IPS DF 19.7 (cell line): Measurements from ENCODE around the gene ZNF391.
"Not testable (repeated sequence)": the region's sequence is repeated elsewhere in the genome, so short reads cannot be mapped to it uniquely, and the experiment has no call there.

Source experiments
- DNase-seq: peaks from one replicate; pipeline ENCODE4 v3.0.0-alpha.2; 2013; ENCODE audit warnings: low read depth, low spot score

The ZNF391 gene

GRCh38 chr6:27388293-27389197 lies at the start of gene ZNF391:
TSS of gene ZNF391 (plus strand) at chr6:27388759. CDS start at chr6:27400371, 11,612 bp downstream.
- DNase-seq: peak; percentile 86

DNA sequence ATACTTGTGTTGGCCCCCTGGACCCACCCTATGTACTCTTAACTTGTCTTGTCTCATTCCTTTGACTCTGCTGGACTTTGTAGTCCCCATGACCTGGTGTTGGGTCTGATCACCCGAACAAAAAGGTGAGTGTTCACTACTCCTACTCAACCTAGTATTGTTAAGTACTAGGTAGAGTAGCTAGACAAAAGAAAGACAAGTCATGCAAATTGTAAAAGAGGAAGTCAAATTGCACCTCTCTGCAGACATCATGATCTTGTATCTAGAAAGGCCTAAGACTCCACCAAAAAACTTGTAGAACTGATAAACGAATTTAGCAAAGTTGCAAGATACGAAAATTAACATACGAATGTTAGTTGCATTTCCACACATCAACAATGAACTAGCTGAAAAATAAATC lies 35.7 kb upstream of the ZNF391 start:
- DNase-seq: no peak

- DNase-seq: no peak
Observed at GRCh38 chr6:27358786-27359185, 29.8 kb upstream of the ZNF391 start.

DNA sequence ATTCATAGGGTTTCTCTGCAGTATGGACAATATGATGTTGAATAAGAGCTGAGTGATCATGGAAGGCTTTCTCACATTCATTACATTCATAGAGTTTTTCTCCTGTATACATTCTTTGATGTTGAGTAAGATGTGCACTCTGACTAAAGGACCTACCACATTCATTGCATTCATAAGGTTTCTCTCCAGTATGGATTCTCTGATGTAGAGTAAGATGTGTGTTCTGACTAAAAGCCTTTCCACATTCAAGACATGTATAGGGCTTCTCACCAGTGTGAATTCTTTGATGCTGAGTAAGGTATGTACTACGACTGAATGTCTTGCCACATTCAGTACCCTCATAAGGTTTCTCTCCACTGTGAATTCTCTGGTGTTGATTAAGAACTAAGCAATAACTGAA lies 29.3 kb upstream of the ZNF391 start:
- no peak for DNase-seq

GRCh38 chr6:27368202-27368601 lies 20.4 kb upstream of the ZNF391 start:
- DNase-seq: no peak

GRCh38 chr6:27370391-27370790 lies 18.2 kb upstream of the ZNF391 start:
- no peak for DNase-seq

DNA sequence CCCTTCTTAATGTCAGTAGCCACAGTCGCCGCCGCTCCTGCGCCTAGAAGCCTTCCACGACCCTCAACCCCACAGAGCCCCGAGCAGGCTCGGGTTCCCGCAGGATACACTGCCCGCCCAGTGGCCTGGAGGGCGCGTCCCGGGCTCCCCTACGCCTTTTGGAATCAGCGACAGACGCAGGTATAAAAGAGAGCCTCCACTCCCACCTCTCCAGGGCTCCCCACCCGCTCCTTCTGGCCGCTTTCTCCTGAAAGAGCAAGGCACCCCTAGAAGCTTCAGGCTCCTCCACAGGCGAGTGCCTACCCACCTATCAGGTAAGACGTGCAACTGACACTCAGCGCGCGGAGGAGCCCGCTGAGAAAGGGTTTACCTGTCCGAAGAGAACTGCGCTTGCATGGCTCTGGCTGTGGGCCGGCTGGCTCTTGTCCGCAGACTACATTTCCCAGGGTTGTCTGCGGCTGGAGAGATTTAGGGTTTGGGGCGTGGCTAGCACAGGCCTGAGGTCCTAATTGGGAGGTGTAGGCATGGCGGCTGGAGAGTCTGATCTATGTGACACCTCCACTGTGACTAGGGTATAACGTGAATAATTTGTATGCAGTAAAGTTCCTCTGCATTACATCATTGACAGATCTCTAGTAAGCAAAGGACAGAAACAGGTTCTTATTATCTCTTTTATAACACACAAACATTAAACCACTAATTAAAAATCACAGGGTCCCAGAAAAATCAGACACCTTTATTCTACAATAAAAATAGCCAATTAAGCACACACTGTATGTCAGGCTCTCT lies 13.5 kb upstream of the ZNF391 start:
- DNase-seq: peak; percentile 80

- no peak for DNase-seq
Observed at GRCh38 chr6:27375613-27376079, 12.9 kb upstream of the ZNF391 start.

DNA sequence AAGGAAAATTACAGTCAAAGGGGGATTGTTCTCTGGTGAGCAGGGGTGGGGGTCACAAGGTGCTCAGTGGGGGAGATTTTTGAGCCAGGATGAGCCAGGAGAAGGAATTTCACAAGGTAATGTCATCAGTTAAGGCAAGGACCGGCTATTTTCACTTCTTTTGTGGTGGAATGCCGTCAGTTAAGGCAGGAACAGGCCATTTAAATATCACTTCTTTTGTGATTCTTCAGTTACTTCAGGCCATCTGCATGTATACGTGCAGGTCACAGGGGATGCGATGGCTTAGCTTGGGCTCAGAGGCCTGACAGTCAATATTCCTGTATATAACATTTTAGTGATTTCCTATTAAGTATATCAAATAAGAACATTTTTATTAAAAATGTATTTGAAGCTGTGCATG lies 10.2 kb upstream of the ZNF391 start:
- not testable (repeated sequence) for DNase-seq

DNA sequence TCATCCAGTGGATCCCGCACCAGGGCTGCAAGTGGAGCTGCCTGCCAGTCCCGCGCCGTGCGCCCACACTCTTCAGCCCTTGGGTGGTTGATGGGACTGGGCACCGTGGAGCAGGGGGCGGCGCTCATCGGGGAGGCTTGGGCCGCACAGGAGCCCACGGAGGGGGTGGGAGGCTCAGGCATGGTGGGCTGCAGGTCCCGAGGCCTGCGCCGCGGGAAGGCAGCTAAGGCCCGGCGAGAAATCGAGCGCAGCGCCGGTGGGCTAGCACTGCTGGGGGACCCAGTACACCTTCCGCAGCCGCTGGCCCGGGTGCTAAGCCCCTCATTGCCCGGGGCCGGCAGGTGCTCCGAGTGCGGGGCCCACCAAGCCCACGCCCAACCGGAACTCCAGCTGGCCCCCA lies 7.6 kb upstream of the ZNF391 start:
- not testable (repeated sequence) for DNase-seq

DNA sequence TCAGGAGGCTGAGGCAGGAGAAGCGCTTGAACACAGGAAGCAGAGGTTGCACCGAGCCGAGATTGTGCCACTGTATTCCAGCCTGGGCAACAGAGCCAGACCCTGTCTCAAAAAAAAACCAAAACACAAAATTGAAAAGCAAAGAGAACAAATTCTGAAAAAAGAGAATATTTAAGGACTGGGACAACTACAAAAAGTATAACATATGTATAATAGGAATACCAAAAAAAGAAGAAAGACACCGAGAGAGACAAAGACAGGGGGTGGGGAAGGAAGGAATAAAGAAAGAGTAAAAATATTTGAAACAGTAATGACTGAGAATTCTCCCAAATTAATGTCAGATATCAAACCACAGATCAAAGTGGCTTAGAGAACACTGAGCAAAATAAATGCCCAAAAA lies 5.5 kb upstream of the ZNF391 start:
- DNase-seq: no peak

DNA sequence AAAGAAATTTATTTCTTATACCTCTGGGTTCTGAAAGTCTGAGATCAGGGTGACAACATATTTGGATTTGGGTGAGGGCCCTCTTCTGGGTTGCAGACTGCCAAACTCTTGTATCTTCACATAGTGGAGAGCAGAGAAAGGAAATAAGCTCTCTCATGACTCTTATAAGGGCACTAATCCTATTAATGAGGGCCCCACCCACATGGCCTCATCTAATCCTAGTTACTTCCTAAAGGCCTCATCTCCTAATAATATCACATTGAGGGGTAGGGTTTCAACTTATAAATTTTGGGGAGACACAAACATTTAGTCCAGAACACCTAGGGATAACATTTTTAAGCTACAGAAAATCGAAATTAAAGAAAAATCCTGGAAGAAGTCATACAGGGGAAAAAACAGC lies 5.1 kb upstream of the ZNF391 start:
- no peak for DNase-seq

- no peak for DNase-seq
Observed at GRCh38 chr6:27392623-27393022, 4.1 kb downstream of the ZNF391 start.

DNA sequence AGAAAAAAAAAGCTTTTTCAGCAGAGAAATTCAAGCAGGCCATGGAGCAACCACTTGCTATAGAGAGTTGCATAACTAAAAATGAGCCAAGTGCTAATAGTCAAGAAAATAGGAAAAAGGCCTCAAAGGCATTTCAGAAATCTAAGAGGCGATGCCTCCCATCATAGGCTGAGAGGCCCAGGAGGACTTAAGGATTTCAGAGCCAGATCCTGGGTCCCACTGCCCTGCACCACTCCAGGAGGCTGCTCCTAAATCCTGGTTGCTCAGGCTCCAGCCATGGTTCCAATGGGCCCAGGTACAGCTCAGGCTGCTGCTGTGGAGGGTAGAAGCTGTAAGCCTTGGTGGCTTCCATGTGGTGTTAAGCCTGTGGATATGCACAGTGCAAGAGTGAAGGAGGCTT lies 5.5 kb downstream of the ZNF391 start:
- no peak for DNase-seq

- DNase-seq: no peak
Observed at GRCh38 chr6:27400877-27401642, 12.5 kb downstream of the ZNF391 start.

- no peak for DNase-seq
Observed at GRCh38 chr6:27406085-27406484, 17.5 kb downstream of the ZNF391 start.

GRCh38 chr6:27407153-27407814 lies 18.7 kb downstream of the ZNF391 start:
- no peak for DNase-seq

- no peak for DNase-seq
Observed at GRCh38 chr6:27414300-27414699, 25.7 kb downstream of the ZNF391 start.

DNA sequence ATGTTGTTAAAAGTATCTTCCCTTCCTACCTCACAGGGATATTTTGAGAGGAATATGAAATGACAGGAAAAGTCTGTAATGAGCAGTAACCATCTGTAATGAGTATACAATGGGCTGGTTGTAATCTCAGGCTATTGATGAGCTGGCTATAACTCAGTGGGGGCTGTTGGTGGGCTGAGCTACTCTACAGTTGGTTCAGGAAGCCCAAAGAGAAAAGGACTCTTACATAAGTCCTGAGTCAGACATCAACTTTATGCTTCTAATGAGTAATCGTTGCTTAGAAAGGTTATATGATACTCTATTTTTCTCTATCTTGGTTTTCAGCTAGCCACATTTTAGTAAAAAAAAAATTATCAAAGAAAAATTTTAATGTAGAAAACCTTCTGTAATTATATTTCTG lies 26.4 kb downstream of the ZNF391 start:
- DNase-seq: no peak

- DNase-seq: no peak
Observed at GRCh38 chr6:27415898-27416297, 27.3 kb downstream of the ZNF391 start.

GRCh38 chr6:27419363-27419762 lies 30.8 kb downstream of the ZNF391 start:
- DNase-seq: no peak
